Parathyroid adenoma (tissue), 2 donors: Measurements from ENCODE around the gene ZMYM4.
"Not testable (repeated sequence)": the region's sequence is repeated elsewhere in the genome, so short reads cannot be mapped to it uniquely, and the experiment has no call there.

Experiments used
- H2AFZ ChIP-seq: fragments of 300-600 bp; sonication (generic); one replicate; pipeline ENCODE4 v1.7.0; 2017; ENCODE audit warnings: antibody characterized with exemption, mild to moderate bottlenecking
- H3K27ac ChIP-seq: fragments of 300-600 bp; sonication (generic); one replicate; pipeline ENCODE4 v1.7.0; 2017
- H3K27me3 ChIP-seq: fragments of 300-600 bp; sonication (generic); one replicate; pipeline ENCODE4 v1.7.0; 2017; ENCODE audit warnings: low read length; ENCODE audit not compliant: control insufficient read depth, insufficient read depth
- H3K36me3 ChIP-seq: fragments of 300-600 bp; sonication (generic); one replicate; pipeline ENCODE4 v1.7.0; 2017; ENCODE audit warnings: low read length; ENCODE audit not compliant: control insufficient read depth, insufficient read depth
- H3K4me1 ChIP-seq: fragments of 300-600 bp; sonication (generic); one replicate; pipeline ENCODE4 v1.7.0; 2017; ENCODE audit warnings: control low read depth
- H3K4me2 ChIP-seq: fragments of 300-600 bp; sonication (generic); one replicate; pipeline ENCODE4 v1.7.0; 2017; ENCODE audit warnings: low read length
- H3K4me3 ChIP-seq: fragments of 300-600 bp; sonication (generic); one replicate; pipeline ENCODE4 v1.7.0; 2017; ENCODE audit warnings: low read depth, low read length
- H3K79me2 ChIP-seq: fragments of 300-600 bp; sonication (generic); one replicate; pipeline ENCODE4 v1.7.0; 2017; ENCODE audit warnings: control low read depth
- H3K9ac ChIP-seq: fragments of 300-600 bp; sonication (generic); one replicate; pipeline ENCODE4 v1.7.0; 2017; ENCODE audit warnings: mild to moderate bottlenecking
- H3K9me3 ChIP-seq: fragments of 300-600 bp; sonication (generic); one replicate; pipeline ENCODE4 v1.7.0; 2017; ENCODE audit warnings: low read length; ENCODE audit not compliant: control insufficient read depth
- TF ChIP-seq, protein P1 (sequence below): fragments of 300-600 bp; sonication (generic); IDR thresholded peaks from one replicate; pipeline ENCODE4 v1.7.0; 2017; ENCODE audit warnings: antibody characterized with exemption, mild to moderate bottlenecking
- donor health status: primary hyperparathyroidism.

ZMYM4 gene

DNA sequence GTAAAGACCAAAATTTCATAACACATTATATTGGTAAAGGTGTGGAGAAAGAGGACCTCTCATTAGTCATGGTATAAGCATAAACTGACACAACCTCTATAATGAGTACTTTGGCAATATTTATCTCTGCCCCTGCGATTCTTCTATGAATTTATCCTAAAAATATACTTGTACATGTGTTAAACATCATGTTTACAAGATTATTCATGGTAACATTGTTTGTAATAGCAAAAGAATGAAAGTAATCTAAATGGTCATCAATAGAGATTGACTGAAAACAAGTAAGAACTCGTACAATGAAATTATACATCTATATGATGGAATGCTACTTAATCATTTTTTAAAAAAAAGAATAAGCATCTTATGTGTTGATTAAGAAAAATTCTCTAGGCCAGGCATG lies 192.3 kb downstream of the ZMYM4 start:
- TF ChIP-seq, protein P1, sequence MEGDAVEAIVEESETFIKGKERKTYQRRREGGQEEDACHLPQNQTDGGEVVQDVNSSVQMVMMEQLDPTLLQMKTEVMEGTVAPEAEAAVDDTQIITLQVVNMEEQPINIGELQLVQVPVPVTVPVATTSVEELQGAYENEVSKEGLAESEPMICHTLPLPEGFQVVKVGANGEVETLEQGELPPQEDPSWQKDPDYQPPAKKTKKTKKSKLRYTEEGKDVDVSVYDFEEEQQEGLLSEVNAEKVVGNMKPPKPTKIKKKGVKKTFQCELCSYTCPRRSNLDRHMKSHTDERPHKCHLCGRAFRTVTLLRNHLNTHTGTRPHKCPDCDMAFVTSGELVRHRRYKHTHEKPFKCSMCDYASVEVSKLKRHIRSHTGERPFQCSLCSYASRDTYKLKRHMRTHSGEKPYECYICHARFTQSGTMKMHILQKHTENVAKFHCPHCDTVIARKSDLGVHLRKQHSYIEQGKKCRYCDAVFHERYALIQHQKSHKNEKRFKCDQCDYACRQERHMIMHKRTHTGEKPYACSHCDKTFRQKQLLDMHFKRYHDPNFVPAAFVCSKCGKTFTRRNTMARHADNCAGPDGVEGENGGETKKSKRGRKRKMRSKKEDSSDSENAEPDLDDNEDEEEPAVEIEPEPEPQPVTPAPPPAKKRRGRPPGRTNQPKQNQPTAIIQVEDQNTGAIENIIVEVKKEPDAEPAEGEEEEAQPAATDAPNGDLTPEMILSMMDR = no peak
- no peaks in the 10 kb centered on the region for H3K27me3 ChIP-seq

DNA sequence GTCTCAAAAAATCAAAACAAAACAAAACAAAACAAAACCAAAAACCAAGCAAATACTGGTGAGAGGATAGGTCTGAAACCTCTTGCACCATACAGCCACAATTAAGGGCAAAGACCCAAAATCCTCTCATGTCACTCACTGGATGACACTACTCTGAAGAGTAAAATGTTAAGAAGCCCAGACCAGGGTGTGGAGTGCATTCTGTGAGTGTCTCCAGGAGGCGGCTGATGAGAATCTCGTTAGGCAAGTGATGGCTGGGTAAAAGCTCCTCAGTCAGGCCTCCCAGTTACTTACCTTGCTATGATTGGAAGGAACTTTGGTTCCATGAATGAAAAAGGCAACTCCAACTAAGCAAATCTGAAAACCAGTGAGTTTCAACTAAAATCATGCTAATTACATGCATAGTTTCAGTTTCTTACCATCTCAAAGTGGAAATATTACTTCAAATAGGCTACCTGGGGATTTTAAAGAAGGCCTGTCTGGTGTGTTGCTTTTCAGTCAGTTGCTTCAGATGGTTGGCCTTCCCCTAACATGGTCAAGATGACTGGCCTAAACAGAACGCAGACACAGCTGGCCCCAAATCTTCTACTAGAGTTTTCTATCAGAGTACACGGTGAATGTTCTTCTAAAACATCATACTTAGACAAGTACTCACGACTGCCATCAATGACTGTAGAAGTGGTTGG lies 193.6 kb downstream of the ZMYM4 start:
- Histone ChIP-seq H3K79me2 (no peaks in the 10 kb centered on the region), H2AFZ (no peak overlapping the region), H3K9ac (no peak overlapping the region), H3K9me3 (no peaks in the 10 kb centered on the region), H3K27ac (no peak overlapping the region), H3K27me3 (no peaks in the 10 kb centered on the region), H3K36me3 (no peaks in the 10 kb centered on the region), H3K4me2 (no peak overlapping the region), H3K4me1 (no peaks in the 10 kb centered on the region), H3K4me3 (no peak overlapping the region)
- TF ChIP-seq, protein P1 = no peak

More for the DNA sequence above, 192.3 kb downstream of the ZMYM4 start:
- H2AFZ ChIP-seq = no peak overlapping the region
- H3K4me1 ChIP-seq = no peaks in the 10 kb centered on the region
- no peaks in the 10 kb centered on the region for H3K9me3 ChIP-seq
- H3K4me2 ChIP-seq = no peak overlapping the region
- H3K79me2 ChIP-seq = no peaks in the 10 kb centered on the region
- no peak overlapping the region for H3K27ac ChIP-seq
- no peak overlapping the region for H3K9ac ChIP-seq
- no peaks in the 10 kb centered on the region for H3K36me3 ChIP-seq
- H3K4me3 ChIP-seq = no peak overlapping the region

DNA sequence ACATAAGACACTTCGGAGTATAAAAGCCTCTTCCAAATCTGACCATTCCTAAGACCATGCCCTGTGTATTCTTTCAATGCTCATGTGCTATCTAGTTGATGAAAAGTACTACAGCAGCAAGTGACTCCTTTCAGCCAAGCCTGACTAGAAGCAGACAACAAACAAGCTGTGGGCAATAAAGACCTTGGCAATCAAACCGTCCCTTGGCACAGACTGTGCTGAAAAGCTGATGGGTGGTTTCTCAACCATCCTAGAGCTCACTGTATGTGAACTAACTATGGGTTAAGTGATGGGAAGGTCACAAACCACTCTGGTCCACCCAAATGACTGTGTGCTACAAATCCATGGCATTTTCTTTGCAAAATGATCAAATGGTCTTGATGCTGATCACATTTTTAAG lies 194.7 kb downstream of the ZMYM4 start:
- no peak overlapping the region for H3K9ac ChIP-seq
- no peaks in the 10 kb centered on the region for H3K9me3 ChIP-seq
- H2AFZ ChIP-seq = no peak overlapping the region
- H3K27ac ChIP-seq = no peak overlapping the region
- no peaks in the 10 kb centered on the region for H3K4me1 ChIP-seq
- no peak overlapping the region for H3K4me3 ChIP-seq
- no peaks in the 10 kb centered on the region for H3K79me2 ChIP-seq
- H3K4me2 ChIP-seq = no peak overlapping the region
- H3K36me3 ChIP-seq = no peaks in the 10 kb centered on the region
- no peaks in the 10 kb centered on the region for H3K27me3 ChIP-seq
- TF ChIP-seq, protein P1 = no peak

DNA sequence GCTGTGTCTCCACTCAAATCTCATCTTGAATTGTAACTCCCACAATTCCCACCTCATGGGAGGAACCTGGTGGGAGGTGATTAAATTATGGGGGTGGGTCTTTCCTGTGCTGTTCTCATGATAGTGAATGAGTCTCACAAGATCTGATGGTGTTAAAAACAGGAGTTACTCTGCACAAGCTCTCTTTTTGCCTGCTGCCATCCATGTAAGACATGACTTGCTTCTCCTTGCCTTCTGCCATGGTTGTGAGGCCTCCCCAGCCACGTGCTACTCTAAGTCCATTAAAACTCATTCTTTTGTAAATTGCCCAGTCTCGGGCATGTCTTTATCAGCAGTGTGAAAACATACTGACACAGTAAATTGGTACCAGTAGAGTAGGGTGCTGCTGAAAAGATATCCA lies 195.2 kb downstream of the ZMYM4 start:
- not testable (repeated sequence) for H3K4me2 ChIP-seq, H3K9ac ChIP-seq, H3K9me3 ChIP-seq, H3K36me3 ChIP-seq, H2AFZ ChIP-seq, H3K27me3 ChIP-seq, H3K4me3 ChIP-seq, H3K4me1 ChIP-seq, H3K27ac ChIP-seq, H3K79me2 ChIP-seq

DNA sequence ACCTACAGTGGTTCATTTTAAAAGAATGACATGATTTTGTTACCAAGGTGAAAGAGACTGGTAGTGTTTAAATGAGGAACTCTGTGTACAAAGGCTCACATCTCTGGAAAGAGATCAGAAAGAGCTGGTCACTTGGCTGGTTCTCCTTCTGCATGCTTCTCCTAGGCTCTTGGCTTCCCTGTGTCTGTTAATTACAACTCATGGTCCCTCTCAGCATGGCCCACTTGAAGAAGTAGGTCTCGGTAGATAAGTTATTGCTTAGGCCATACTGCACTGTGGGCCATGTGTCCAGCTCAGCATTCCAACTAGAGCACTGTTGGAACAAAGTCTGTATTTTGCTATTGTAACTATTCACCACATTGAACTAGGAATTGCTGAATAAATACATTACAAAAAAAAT lies 197.6 kb downstream of the ZMYM4 start:
- H3K4me1 ChIP-seq = no peaks in the 10 kb centered on the region
- H3K36me3 ChIP-seq = no peaks in the 10 kb centered on the region
- no peak overlapping the region for H3K9ac ChIP-seq
- H2AFZ ChIP-seq = no peak overlapping the region
- no peak overlapping the region for H3K27ac ChIP-seq
- no peak overlapping the region for H3K4me3 ChIP-seq
- H3K79me2 ChIP-seq = no peaks in the 10 kb centered on the region
- no peaks in the 10 kb centered on the region for H3K27me3 ChIP-seq
- TF ChIP-seq, protein P1 = no peak
- H3K4me2 ChIP-seq = no peak overlapping the region
- H3K9me3 ChIP-seq = no peaks in the 10 kb centered on the region
